H1 (cell line): ENCODE data around the gene SMAGP. TPM values are rescaled to one million over a fixed set of nuclear protein-coding genes. Genes with fewer than 3 reads are reported as not detected.

Experiments used
- CTCF ChIA-PET: fragments of 300-600 bp; sonication (Branson Sonifier 250); formaldehyde crosslinking; loops from one replicate; lab custom pipeline; 2021; ENCODE audit not compliant: partially characterized antibody; lab: Charles Lee
- POLR2A ChIA-PET: fragments of 300-600 bp; sonication (Branson Sonifier 250); formaldehyde crosslinking; loops from one replicate; lab custom pipeline; 2021; ENCODE audit warnings: inconsistent platforms; ENCODE audit not compliant: partially characterized antibody; lab: Charles Lee
- DNase-seq, 2 experiments: peaks; one replicate each; pipeline versions ENCODE4 v3.0.0 to v3.0.0-alpha.2; 2010 to 2022; ENCODE audit warnings: low spot score in 2 of 2, low read depth in 1 of 2, mixed read lengths in 1 of 2
- FAIRE-seq: peaks from 2 replicates; lab custom pipeline; 2011; peaks lifted over from hg19 to GRCh38; lab: Jason Lieb, UNC
- H2AFZ ChIP-seq: 2 replicates; pipeline ENCODE4 v1.8.1; 2012; ENCODE audit warnings: low read length, inconsistent platforms
- H2AK5ac ChIP-seq: 2 replicates; pipeline ENCODE4 v1.6.1; 2013; ENCODE audit warnings: low read depth, low read length
- H2BK120ac ChIP-seq: replicated peaks from 2 replicates; pipeline ENCODE3; 2013; ENCODE audit warnings: low read depth, low read length, inconsistent platforms
- H2BK12ac ChIP-seq: 2 replicates; pipeline ENCODE4 v1.6.1; 2013; ENCODE audit warnings: low read depth, low read length
- H2BK15ac ChIP-seq: 2 replicates; pipeline ENCODE4 v1.6.1; 2013; ENCODE audit warnings: low read length
- H2BK20ac ChIP-seq: 2 replicates; pipeline ENCODE4 v1.6.1; 2013; ENCODE audit warnings: low read length
- H2BK5ac ChIP-seq: 2 replicates; pipeline ENCODE4 v1.6.1; 2013; ENCODE audit warnings: low read depth, low read length
- H3K14ac ChIP-seq: 2 replicates; pipeline ENCODE4 v1.6.1; 2013; ENCODE audit warnings: inconsistent platforms; ENCODE audit not compliant: insufficient read length
- H3K18ac ChIP-seq: 2 replicates; pipeline ENCODE4 v1.6.1; 2013; ENCODE audit warnings: low read length; ENCODE audit errors: extremely low read depth
- H3K23ac ChIP-seq: 2 replicates; pipeline ENCODE4 v1.6.1; 2013; ENCODE audit warnings: inconsistent platforms; ENCODE audit not compliant: insufficient read length
- H3K23me2 ChIP-seq: 2 replicates; pipeline ENCODE4 v1.6.1; 2013; ENCODE audit warnings: low read depth, low read length
- H3K27ac ChIP-seq: 2 replicates; pipeline ENCODE4 v1.6.1; 2011; ENCODE audit warnings: low read depth, low read length, inconsistent platforms
- H3K27me3 ChIP-seq, 4 experiments: replicated peaks in 1 of 4; 1 replicate in 1 of 4; 2 replicates in 3 of 4; pipeline versions ENCODE4 v1.6.1 to v1.8.1; 2011 to 2013; ENCODE audit warnings: low read length in 3 of 4, mild to moderate bottlenecking in 3 of 4, inconsistent platforms in 2 of 4, mixed read lengths in 2 of 4, moderate library complexity in 1 of 4; ENCODE audit not compliant: control insufficient read depth in 3 of 4, insufficient read depth in 3 of 4; ENCODE audit errors: extremely low read depth in 1 of 4
- H3K36me3 ChIP-seq, 4 experiments: 2 replicates each; pipeline versions ENCODE4 v1.6.1 to v1.8.1; 2011 to 2013; ENCODE audit warnings: mild to moderate bottlenecking in 4 of 4, low read length in 3 of 4, moderate library complexity in 2 of 4, control low read depth in 1 of 4, inconsistent platforms in 1 of 4; ENCODE audit not compliant: insufficient read depth in 4 of 4, control insufficient read depth in 2 of 4
- H3K4ac ChIP-seq: replicated peaks from 2 replicates; pipeline ENCODE3; 2013; ENCODE audit warnings: low read length, low read depth, mixed read lengths, inconsistent platforms; ENCODE audit not compliant: insufficient read length
- H3K4me1 ChIP-seq, 4 experiments: replicated peaks in 1 of 4; 1 replicate in 1 of 4; 2 replicates in 3 of 4; pipeline versions ENCODE4 v1.6.1 to v1.8.1; 2011 to 2013; ENCODE audit warnings: low read length in 3 of 4, inconsistent platforms in 2 of 4, mixed read lengths in 1 of 4; ENCODE audit not compliant: insufficient read depth in 4 of 4, control insufficient read depth in 3 of 4
- H3K4me2 ChIP-seq, 2 experiments: 2 replicates each; pipeline versions ENCODE4 v1.6.1 to v1.8.1; 2011 to 2013; ENCODE audit warnings: low read depth in 2 of 2, low read length in 2 of 2, control low read depth in 1 of 2, inconsistent platforms in 1 of 2, mild to moderate bottlenecking in 1 of 2; ENCODE audit not compliant: insufficient read depth in 1 of 2
- H3K4me3 ChIP-seq, 4 experiments: fragments of 200-600, 300-600 bp in 1 of 4; sonication (generic), shearing (Covaris generic), sonication (Bioruptor Twin) in 1 of 4; 2 replicates each; pipeline versions ENCODE4 v1.5.1 to v1.8.1; 2011 to 2016; ENCODE audit warnings: low read length in 4 of 4, low read depth in 3 of 4, control low read depth in 2 of 4, inconsistent platforms in 2 of 4, mild to moderate bottlenecking in 2 of 4, mixed read lengths in 1 of 4, moderate library complexity in 1 of 4; ENCODE audit not compliant: insufficient read depth in 2 of 4; ENCODE audit errors: extremely low read depth in 1 of 4
- H3K56ac ChIP-seq: replicated peaks from 2 replicates; pipeline ENCODE3; 2013; ENCODE audit warnings: low read depth, mild to moderate bottlenecking, mixed read lengths, low read length, inconsistent platforms; ENCODE audit not compliant: insufficient read length
- H3K79me1 ChIP-seq: 2 replicates; pipeline ENCODE4 v1.6.1; 2013; ENCODE audit warnings: low read depth, low read length, control low read depth
- H3K79me2 ChIP-seq, 2 experiments: 2 replicates each; pipeline versions ENCODE4 v1.6.1 to v1.8.1; 2012 to 2013; ENCODE audit warnings: low read length in 2 of 2, mild to moderate bottlenecking in 2 of 2, inconsistent platforms in 1 of 2; ENCODE audit not compliant: insufficient read depth in 2 of 2, control insufficient read depth in 1 of 2
- H3K9ac ChIP-seq, 4 experiments: replicated peaks in 1 of 4; 1 replicate in 1 of 4; 2 replicates in 3 of 4; pipeline versions ENCODE4 v1.6.1 to v1.8.1; 2011 to 2013; ENCODE audit warnings: low read depth in 3 of 4, low read length in 3 of 4, control low read depth in 2 of 4, mild to moderate bottlenecking in 2 of 4, moderate library complexity in 2 of 4, inconsistent platforms in 1 of 4; ENCODE audit errors: extremely low read depth in 1 of 4
- H3K9me3 ChIP-seq, 2 experiments: 2 replicates each; pipeline versions ENCODE4 v1.6.1 to v1.8.1; 2012 to 2013; ENCODE audit warnings: mild to moderate bottlenecking in 2 of 2, moderate library complexity in 2 of 2, control low read depth in 1 of 2, inconsistent platforms in 1 of 2, low read depth in 1 of 2, low read length in 1 of 2, mixed read lengths in 1 of 2; ENCODE audit not compliant: insufficient read depth in 2 of 2
- H4K20me1 ChIP-seq, 2 experiments: replicated peaks in 1 of 2; 2 replicates each; pipeline versions ENCODE3 to v1.8.1; 2011 to 2013; ENCODE audit warnings: inconsistent platforms in 2 of 2, low read length in 2 of 2, mild to moderate bottlenecking in 1 of 2; ENCODE audit not compliant: insufficient read depth in 2 of 2, control insufficient read depth in 1 of 2
- H4K5ac ChIP-seq: 2 replicates; pipeline ENCODE4 v1.6.1; 2013; ENCODE audit warnings: low read length, low read depth, mixed read lengths, inconsistent platforms; ENCODE audit not compliant: insufficient read length
- H4K8ac ChIP-seq: 2 replicates; pipeline ENCODE4 v1.8.0; 2013; ENCODE audit warnings: mild to moderate bottlenecking, moderate library complexity, low read length, inconsistent platforms; ENCODE audit not compliant: insufficient read depth; ENCODE audit errors: extremely low read depth
- H4K91ac ChIP-seq: replicated peaks from 2 replicates; pipeline ENCODE3; 2013; ENCODE audit warnings: low read length, mixed read lengths, inconsistent platforms; ENCODE audit not compliant: insufficient read length
- ASH2L ChIP-seq: fragments of 200-600, 300-600 bp; sonication (generic); IDR thresholded peaks from one replicate; pipeline ENCODE4 v1.7.1; 2017; ENCODE audit warnings: low read length
- CHD1 ChIP-seq: IDR thresholded peaks from 2 replicates; pipeline ENCODE4 v1.6.1; 2012; ENCODE audit warnings: low read depth, low read length, improper control_type of control experiment
- KDM5A ChIP-seq: fragments of 200-600 bp; IDR thresholded peaks from 2 replicates; pipeline ENCODE4 v1.7.1; 2012; ENCODE audit warnings: mild to moderate bottlenecking, low read length, inconsistent platforms, mixed read lengths
- MAFK ChIP-seq: IDR thresholded peaks from 2 replicates; pipeline ENCODE4 v1.6.1; 2012; ENCODE audit warnings: low read depth, mild to moderate bottlenecking, improper control_type of control experiment, low read length
- POLR2AphosphoS5 ChIP-seq: IDR thresholded peaks from 2 replicates; pipeline ENCODE4 v1.6.1; 2011; ENCODE audit warnings: low read depth, low read length
- RNF2 ChIP-seq: fragments of 200-900, 300-1000 bp; sonication (generic); IDR thresholded peaks from 2 replicates; pipeline ENCODE4 v1.7.1; 2016; ENCODE audit warnings: borderline replicate concordance, low read depth, mild to moderate bottlenecking, antibody characterized with exemption, low read length; ENCODE audit not compliant: poor library complexity, severe bottlenecking; ENCODE audit errors: missing control alignments
- SIRT6 ChIP-seq: IDR thresholded peaks from one replicate; pipeline ENCODE4 v1.7.1; 2012; ENCODE audit warnings: low read length, inconsistent platforms
- SIX5 ChIP-seq: IDR thresholded peaks from 2 replicates; pipeline ENCODE4 v1.6.1; 2011; ENCODE audit warnings: mild to moderate bottlenecking, low read depth, low read length
- SP4 ChIP-seq: IDR thresholded peaks from 2 replicates; pipeline ENCODE4 v1.6.1; 2012; ENCODE audit warnings: low read length, inconsistent platforms
- SRF ChIP-seq: IDR thresholded peaks from 2 replicates; pipeline ENCODE4 v1.6.1; 2011; ENCODE audit warnings: mild to moderate bottlenecking, low read depth, low read length, moderate library complexity
- TAF7 ChIP-seq: optimal IDR thresholded peaks from 2 replicates; pipeline ENCODE3; 2011; ENCODE audit warnings: low read depth, mild to moderate bottlenecking, inconsistent platforms, low read length, moderate library complexity, borderline replicate concordance
- TBP ChIP-seq: IDR thresholded peaks from 2 replicates; pipeline ENCODE4 v1.6.1; 2011; ENCODE audit warnings: low read depth, low read length, improper control_type of control experiment
- TCF12 ChIP-seq: IDR thresholded peaks from 2 replicates; pipeline ENCODE4 v1.6.1; 2011; ENCODE audit warnings: low read depth, mild to moderate bottlenecking, low read length
- TEAD4 ChIP-seq: IDR thresholded peaks from 2 replicates; pipeline ENCODE4 v1.6.1; 2012; ENCODE audit warnings: low read depth, low read length, inconsistent platforms, mixed read lengths
- ZNF274 ChIP-seq: IDR thresholded peaks from 2 replicates; pipeline ENCODE4 v1.7.0; 2012; ENCODE audit warnings: low read length, borderline replicate concordance; ENCODE audit errors: extremely low read depth
- polyA plus RNA-seq, 7 experiments: library from polyadenylated mRNA; depleted of rRNA in 3 of 7; stranded (reverse) in 5 of 7; unstranded in 2 of 7; fragments of >200 nt in 5 of 7; fragments of 200-250 nt in 2 of 7; gene quantifications; 1 replicate in 5 of 7; 2 replicates in 1 of 7; 4 replicates in 1 of 7; pipeline versions ENCODE4 v1.2.1 to v1.2.3, GENCODE V29; 2011 to 2013; ENCODE audit warnings: missing spikeins in 2 of 7, mixed read lengths in 2 of 7
- total RNA-seq: library from RNA; stranded (reverse); fragmentation: NEBNext Ultra II Directional; extraction: Animal tissue kit (Norgen Biotek cat#: 25700); gene quantifications from 2 replicates; pipeline ENCODE4 v1.2.1, GENCODE V29; 2021
- TF ChIP-seq, protein P1 (sequence below): IDR thresholded peaks from 2 replicates; pipeline ENCODE4 v1.6.1; 2012; ENCODE audit warnings: inconsistent platforms
- TF ChIP-seq, protein P2 (sequence below): IDR thresholded peaks from 2 replicates; pipeline ENCODE4 v1.6.1; 2011; ENCODE audit warnings: low read depth, mild to moderate bottlenecking, low read length; ENCODE audit not compliant: insufficient read depth

SMAGP gene
- total and polyA plus RNA-seq, 2 of the 8 experiments (the other 6 are each of a cell fraction or from before 2014, with no cell fraction given): 9.4 to 12.7 TPM

DNA sequence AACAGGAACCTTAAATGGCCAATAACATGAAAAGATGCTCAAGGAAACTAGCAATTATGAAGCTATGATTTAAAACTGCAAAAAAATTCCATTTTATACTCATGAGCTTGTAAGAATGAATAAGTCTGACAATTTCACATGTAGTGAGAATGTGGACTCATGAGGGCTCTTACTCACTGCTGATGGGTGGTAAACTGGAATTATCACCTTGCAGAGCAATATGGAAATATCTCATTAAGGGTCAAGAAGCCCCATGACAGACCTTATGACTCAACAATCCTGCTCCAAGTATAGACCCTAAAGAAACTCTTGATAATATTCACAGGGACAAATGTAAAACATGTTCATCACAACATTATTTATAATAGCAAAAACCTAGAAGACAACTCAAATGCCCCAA lies 23.5 kb upstream of the SMAGP start:
- Histone ChIP-seq H2AK5ac (no peak overlapping the region), H3K79me2 (no peaks in the 10 kb centered on the region), H3K79me1 (no peaks in the 10 kb centered on the region), H3K9me3 (no peaks in the 10 kb centered on the region), H4K20me1 (no peaks in the 10 kb centered on the region), H3K23ac (no peak overlapping the region), H3K4me3 (no peak overlapping the region), H4K8ac (no peak overlapping the region), H3K36me3 (no peaks in the 10 kb centered on the region), H3K4me2 (no peak overlapping the region), H2AFZ (no peak overlapping the region), H2BK15ac (no peak overlapping the region), H3K23me2 (no peaks in the 10 kb centered on the region), H2BK5ac (no peak overlapping the region), H4K91ac (no peak overlapping the region), H4K5ac (no peak overlapping the region), H3K9ac (no peak overlapping the region), H3K18ac (no peak overlapping the region), H3K4ac (no peak overlapping the region), H2BK20ac (no peak overlapping the region), H3K27me3 (no peaks in the 10 kb centered on the region), H2BK12ac (no peak overlapping the region), H3K27ac (no peak overlapping the region), H3K4me1 (no peaks in the 10 kb centered on the region), H3K56ac (no peak overlapping the region), H2BK120ac (no peak overlapping the region), H3K14ac (no peak overlapping the region)
- POLR2A ChIA-PET: no interaction called here
- CTCF ChIA-PET: interaction anchor here (1.2 to 6.2 kb wide), 4 partner anchors 15 to 47 kb away, joined by 3 to 33 read pairs (median 4); no protein-coding TSS in a partner anchor
- DNase-seq: no peak
- FAIRE-seq: no peak
- TF ChIP-seq TAF7 (no peak), ZNF274 (no peak), SIX5 (no peak), SP4 (no peak), TEAD4 (no peak), CHD1 (no peak), SRF (no peak), SIRT6 (no peak), TBP (no peak), MAFK (no peak), POLR2AphosphoS5 (no peak), KDM5A (no peak), ASH2L (no peak), TCF12 (no peak), RNF2 (no peak)
- TF ChIP-seq, protein P1, sequence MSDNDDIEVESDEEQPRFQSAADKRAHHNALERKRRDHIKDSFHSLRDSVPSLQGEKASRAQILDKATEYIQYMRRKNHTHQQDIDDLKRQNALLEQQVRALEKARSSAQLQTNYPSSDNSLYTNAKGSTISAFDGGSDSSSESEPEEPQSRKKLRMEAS: no peak
- TF ChIP-seq, protein P2, sequence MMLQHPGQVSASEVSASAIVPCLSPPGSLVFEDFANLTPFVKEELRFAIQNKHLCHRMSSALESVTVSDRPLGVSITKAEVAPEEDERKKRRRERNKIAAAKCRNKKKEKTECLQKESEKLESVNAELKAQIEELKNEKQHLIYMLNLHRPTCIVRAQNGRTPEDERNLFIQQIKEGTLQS: no peak
